PC-9 (cell line): Measurements from ENCODE around the gene TRIP6. TPM values are rescaled to one million over a fixed set of nuclear protein-coding genes. Genes with fewer than 3 reads are reported as not detected.

Experiments used
- BruUV-seq: library from RNA; stranded (reverse); fragments of 400-500 nt; replicated peaks from 2 replicates; lab custom pipeline; 2021; lab: Mats Ljungman, UMichigan
- CTCF ChIA-PET: fragments of 300-600 bp; sonication (Branson Sonifier 250); formaldehyde crosslinking; loops from one replicate; lab custom pipeline; 2022; ENCODE audit warnings: antibody characterized with exemption; lab: Charles Lee
- POLR2A ChIA-PET: fragments of 300-600 bp; sonication (Branson Sonifier 250); formaldehyde crosslinking; loops from one replicate; lab custom pipeline; 2022; ENCODE audit warnings: antibody characterized with exemption; ENCODE audit not compliant: unreplicated experiment; lab: Charles Lee
- DNase-seq, 2 experiments: peaks; one replicate each; pipeline versions ENCODE4 v3.0.0 to v3.0.0-alpha.2; 2015 to 2022; ENCODE audit warnings: mixed read lengths in 1 of 2
- H2AFZ ChIP-seq: fragments of 200-600 bp; sonication (generic); 2 replicates; pipeline ENCODE4 v1.8.1; 2017; ENCODE audit warnings: antibody characterized with exemption
- H3F3A ChIP-seq: fragments of 200-600 bp; sonication (generic); 2 replicates; pipeline ENCODE4 v1.8.1; 2017; ENCODE audit warnings: antibody characterized with exemption, mild to moderate bottlenecking, low read depth; ENCODE audit not compliant: insufficient read depth
- H3K27ac ChIP-seq: fragments of 200-600 bp; sonication (generic); 2 replicates; pipeline ENCODE4 v1.6.1; 2016; ENCODE audit warnings: mixed run types
- H3K27me3 ChIP-seq: fragments of 200-600 bp; sonication (generic); 2 replicates; pipeline ENCODE4 v1.6.1; 2016; ENCODE audit warnings: low read depth, mixed run types; ENCODE audit not compliant: insufficient read depth
- H3K36me3 ChIP-seq: fragments of 200-600 bp; sonication (generic); 2 replicates; pipeline ENCODE4 v1.6.1; 2016; ENCODE audit warnings: low read depth, mixed run types
- H3K4me1 ChIP-seq: fragments of 200-600 bp; sonication (generic); replicated peaks from 2 replicates; pipeline ENCODE4 v1.6.1; 2016; ENCODE audit warnings: mixed run types; ENCODE audit not compliant: insufficient read depth
- H3K4me2 ChIP-seq: fragments of 200-600 bp; sonication (generic); 2 replicates; pipeline ENCODE4 v1.6.1; 2017; ENCODE audit warnings: mixed run types
- H3K4me3 ChIP-seq: fragments of 200-600 bp; sonication (generic); 2 replicates; pipeline ENCODE4 v1.6.1; 2016; ENCODE audit warnings: mixed run types
- H3K79me2 ChIP-seq: fragments of 200-600 bp; sonication (generic); 2 replicates; pipeline ENCODE4 v1.6.1; 2017; ENCODE audit warnings: low read depth, mixed run types
- H3K9me2 ChIP-seq: fragments of 200-600 bp; sonication (generic); 2 replicates; pipeline ENCODE4 v1.8.1; 2017; ENCODE audit warnings: mild to moderate bottlenecking; ENCODE audit not compliant: insufficient read depth
- H3K9me3 ChIP-seq: fragments of 200-600 bp; sonication (generic); 2 replicates; pipeline ENCODE4 v1.8.1; 2016; ENCODE audit warnings: low read depth; ENCODE audit not compliant: insufficient read depth
- H4K20me1 ChIP-seq: fragments of 200-600 bp; sonication (generic); 2 replicates; pipeline ENCODE4 v1.8.1; 2017; ENCODE audit not compliant: insufficient read depth
- EZH2 ChIP-seq: fragments of 200-600 bp; sonication (generic); IDR thresholded peaks from 2 replicates; pipeline ENCODE4 v1.8.0; 2017; ENCODE audit warnings: antibody characterized with exemption, low read depth
- intact Hi-C: fragments of 100-400 bp; cut with micrococcal nuclease; formaldehyde crosslinking; loops from one replicate; pipeline ENCODE4 v1.10.0; 2022; ENCODE audit not compliant: unreplicated experiment
- total RNA-seq: library from RNA; stranded (reverse); gene quantifications from 2 replicates; pipeline ENCODE4 v1.2.3, GENCODE V29; 2021
- TF ChIP-seq, protein P1 (sequence below): fragments of 200-600 bp; sonication (generic); conservative IDR thresholded peaks from 2 replicates; pipeline ENCODE4 v1.6.1; 2017; ENCODE audit warnings: mixed run types, antibody characterized with exemption, mild to moderate bottlenecking, moderate library complexity

TRIP6 gene
- total RNA-seq, 1 experiment from 2014 or later: 89.3 TPM

DNA sequence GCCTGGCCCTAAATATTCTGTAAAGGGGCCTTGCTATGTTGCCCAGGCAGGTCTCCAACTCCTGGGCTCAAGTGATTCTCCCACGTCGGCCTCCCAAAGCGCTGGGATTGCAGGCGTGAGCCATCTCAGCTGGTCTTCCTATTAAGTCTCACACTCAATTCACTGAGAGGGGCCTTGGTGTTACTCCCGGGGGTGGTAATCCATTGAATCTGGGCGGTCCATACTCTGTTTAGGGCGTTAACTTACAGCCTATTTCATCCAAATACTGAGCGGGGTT, 7.1 kb downstream of the TRIP6 start:
- TF ChIP-seq, protein P1, sequence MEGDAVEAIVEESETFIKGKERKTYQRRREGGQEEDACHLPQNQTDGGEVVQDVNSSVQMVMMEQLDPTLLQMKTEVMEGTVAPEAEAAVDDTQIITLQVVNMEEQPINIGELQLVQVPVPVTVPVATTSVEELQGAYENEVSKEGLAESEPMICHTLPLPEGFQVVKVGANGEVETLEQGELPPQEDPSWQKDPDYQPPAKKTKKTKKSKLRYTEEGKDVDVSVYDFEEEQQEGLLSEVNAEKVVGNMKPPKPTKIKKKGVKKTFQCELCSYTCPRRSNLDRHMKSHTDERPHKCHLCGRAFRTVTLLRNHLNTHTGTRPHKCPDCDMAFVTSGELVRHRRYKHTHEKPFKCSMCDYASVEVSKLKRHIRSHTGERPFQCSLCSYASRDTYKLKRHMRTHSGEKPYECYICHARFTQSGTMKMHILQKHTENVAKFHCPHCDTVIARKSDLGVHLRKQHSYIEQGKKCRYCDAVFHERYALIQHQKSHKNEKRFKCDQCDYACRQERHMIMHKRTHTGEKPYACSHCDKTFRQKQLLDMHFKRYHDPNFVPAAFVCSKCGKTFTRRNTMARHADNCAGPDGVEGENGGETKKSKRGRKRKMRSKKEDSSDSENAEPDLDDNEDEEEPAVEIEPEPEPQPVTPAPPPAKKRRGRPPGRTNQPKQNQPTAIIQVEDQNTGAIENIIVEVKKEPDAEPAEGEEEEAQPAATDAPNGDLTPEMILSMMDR: no peak
- TF ChIP-seq EZH2: no peak
- Histone ChIP-seq H3K27ac (peak overlapping the region; percentile 86), H3K9me2 (no peaks in the 10 kb centered on the region), H3K9me3 (no peaks in the 10 kb centered on the region), H3K36me3 (peaks cover 26% of the 10 kb centered on the region), H3K4me2 (peak overlapping the region; percentile 96), H3K4me1 (peaks cover 19% of the 10 kb centered on the region), H4K20me1 (peaks cover 26% of the 10 kb centered on the region), H2AFZ (peak overlapping the region; percentile 88), H3K27me3 (no peaks in the 10 kb centered on the region), H3K4me3 (peak overlapping the region; percentile 99), H3K79me2 (peaks cover 46% of the 10 kb centered on the region), H3F3A (peaks cover 33% of the 10 kb centered on the region; the same call in 1 of the 2 replicates)
- CTCF ChIA-PET: no interaction called here
- no TSS peak for BruUV-seq
- intact Hi-C loops: no loop called here
- POLR2A ChIA-PET: no interaction called here
- no peak for DNase-seq

DNA sequence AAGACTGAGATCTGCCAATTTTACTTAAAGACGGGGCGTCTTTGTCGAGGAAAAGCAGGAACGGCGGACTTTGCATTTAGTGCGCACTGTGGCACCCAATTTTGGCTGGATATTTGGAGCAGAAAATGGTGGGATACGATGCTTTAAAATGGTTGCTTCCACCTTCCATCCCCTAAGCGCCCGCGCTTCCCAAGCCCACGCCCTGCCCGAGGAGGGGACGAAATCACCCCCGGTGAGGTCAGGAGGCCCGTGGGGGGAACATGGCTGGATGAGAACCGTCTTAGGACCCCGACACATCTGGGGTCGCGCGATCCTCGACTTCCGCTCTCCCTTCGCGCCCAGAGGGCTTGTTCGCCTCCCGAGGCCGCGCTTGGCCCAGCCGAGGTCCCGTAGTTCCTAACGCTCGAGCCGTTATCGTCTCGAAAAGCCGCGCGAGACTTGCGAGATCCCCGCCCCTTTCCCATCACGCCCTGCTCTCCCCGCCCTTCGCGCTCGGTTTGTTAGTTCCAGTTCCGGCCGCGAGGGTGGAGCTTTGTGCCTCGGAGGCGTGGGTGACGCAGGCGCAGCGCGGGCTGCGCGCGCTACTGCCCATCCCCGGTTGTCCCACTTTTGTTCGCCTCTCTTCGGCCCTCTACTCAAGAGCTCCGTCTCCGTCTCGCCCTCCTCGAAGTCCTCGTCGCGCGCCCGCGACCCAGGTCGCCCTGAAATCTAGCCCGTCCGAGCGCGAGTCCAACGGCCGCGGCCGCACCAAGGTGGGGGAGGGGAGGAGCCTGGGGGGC, 7.6 kb downstream of the TRIP6 start, which contains the start of gene SRRT:
Gene SRRT, plus strand, starts transcription at position 527 of the 779 bp plus-strand sequence. CDS start 488 bp downstream, outside the sequence.
- peaks cover 31% of the 10 kb centered on the region for H3K36me3 ChIP-seq
- POLR2A ChIA-PET: interaction anchor here (0.6 to 1.1 kb wide), 12 partner anchors 12 to 538 kb away, joined by 3 to 24 read pairs (median 7); partner anchors contain the start of genes MOSPD3, TRIM56 and UFSP1
- H3K9me2 ChIP-seq: no peaks in the 10 kb centered on the region
- H3K4me3 ChIP-seq: peak within 1 kb of the TSS; percentile 99
- peaks cover 51% of the 10 kb centered on the region for H3K79me2 ChIP-seq
- no peaks in the 10 kb centered on the region for H3K9me3 ChIP-seq
- TF ChIP-seq, protein P1: peak; percentile 57
- no peak for TF ChIP-seq EZH2
- no peaks in the 10 kb centered on the region for H3K27me3 ChIP-seq
- H3K27ac ChIP-seq: peak within 1 kb of the TSS; percentile 86
- H3F3A ChIP-seq: peaks cover 33% of the 10 kb centered on the region; the same call in 1 of the 2 replicates
- intact Hi-C loops: no loop called here
- peak within 1 kb of the TSS; percentile 100 for H3K4me2 ChIP-seq
- CTCF ChIA-PET: interaction anchor here (0.6 to 1.1 kb wide), 6 partner anchors 15 to 1518 kb away, joined by 3 to 12 read pairs (median 6); partner anchors contain the start of genes POP7 and UFSP1
- TSS peak; percentile 96 for BruUV-seq
- H2AFZ ChIP-seq: peak within 1 kb of the TSS; percentile 90
- H4K20me1 ChIP-seq: peaks cover 32% of the 10 kb centered on the region
- peaks cover 19% of the 10 kb centered on the region for H3K4me1 ChIP-seq
- DNase-seq: peak; percentile 91 to 98

DNA sequence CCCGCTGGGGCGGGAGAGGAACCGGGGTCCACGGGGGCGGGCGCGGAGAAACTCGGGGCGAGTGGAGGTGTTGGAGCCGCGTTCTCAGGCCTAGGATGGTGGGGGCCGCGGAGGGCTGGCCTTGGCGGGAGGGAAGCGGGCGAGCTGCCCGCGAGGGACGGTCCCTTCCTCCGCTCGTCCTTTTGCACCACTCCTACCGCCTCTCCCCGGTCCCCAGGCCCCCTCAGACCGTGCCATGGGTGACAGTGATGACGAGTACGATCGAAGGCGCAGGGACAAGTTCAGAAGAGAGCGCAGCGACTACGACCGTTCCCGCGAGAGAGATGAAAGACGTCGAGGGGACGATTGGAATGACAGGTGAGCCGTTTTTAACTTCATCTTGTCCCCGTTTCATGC, 8.2 kb downstream of the TRIP6 start:
- H3K9me3 ChIP-seq: no peaks in the 10 kb centered on the region
- TF ChIP-seq, protein P1: 0 out of 2 replicates have a peak, but pooled peaks have one; percentile 32
- no peak for TF ChIP-seq EZH2
- no peaks in the 10 kb centered on the region for H3K9me2 ChIP-seq
- H3K79me2 ChIP-seq: peaks cover 57% of the 10 kb centered on the region
- DNase-seq: no peak
- H3K4me2 ChIP-seq: peak overlapping the region; percentile 100
- intact Hi-C loops: no loop called here
- ChIA-PET CTCF (interaction anchor here (0.7 to 1.1 kb wide), 6 partner anchors 14 to 409 kb away, joined by 5 to 12 read pairs (median 6); partner anchors contain the start of genes POP7 and UFSP1), POLR2A (interaction anchor here (0.5 to 1.1 kb wide), 7 partner anchors 12 to 308 kb away, joined by 4 to 24 read pairs (median 10); partner anchors contain the start of genes FBXO24, LRCH4, MOSPD3 and TRIM56)
- H3F3A ChIP-seq: peaks cover 33% of the 10 kb centered on the region; the same call in 1 of the 2 replicates
- peak overlapping the region; percentile 86 for H3K27ac ChIP-seq
- H3K4me1 ChIP-seq: peaks cover 19% of the 10 kb centered on the region
- peaks cover 36% of the 10 kb centered on the region for H4K20me1 ChIP-seq
- H2AFZ ChIP-seq: peak overlapping the region; percentile 90
- H3K4me3 ChIP-seq: peak overlapping the region; percentile 99
- peaks cover 32% of the 10 kb centered on the region for H3K36me3 ChIP-seq
- no peaks in the 10 kb centered on the region for H3K27me3 ChIP-seq
- no TSS peak for BruUV-seq
